Measurements from ENCODE around the gene TNFSF15.

Gene TNFSF15

DNA sequence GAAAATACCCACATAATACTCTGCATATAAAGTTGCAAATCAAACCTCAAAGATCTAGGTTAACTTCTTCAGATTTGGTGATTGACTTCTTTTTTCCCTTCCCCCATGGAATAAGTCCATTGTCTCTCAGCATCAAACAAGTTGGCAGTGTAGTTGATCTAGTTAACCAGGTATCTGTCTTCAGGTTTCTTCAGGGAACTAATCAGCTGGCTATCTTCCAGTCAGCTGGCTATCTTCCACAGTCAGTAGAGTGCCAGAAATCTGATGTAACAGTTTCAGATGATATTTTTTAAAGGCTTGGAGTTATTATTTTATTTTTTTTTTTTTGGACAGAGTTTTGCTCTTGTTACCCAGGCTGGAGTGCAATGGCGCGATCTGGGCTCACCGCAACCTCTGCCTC is 16.8 kb downstream of the TNFSF15 start:
- no peak for DNase-seq (ENCODE audit: low read depth in 1 of 2, low spot score in 1 of 2)

DNA sequence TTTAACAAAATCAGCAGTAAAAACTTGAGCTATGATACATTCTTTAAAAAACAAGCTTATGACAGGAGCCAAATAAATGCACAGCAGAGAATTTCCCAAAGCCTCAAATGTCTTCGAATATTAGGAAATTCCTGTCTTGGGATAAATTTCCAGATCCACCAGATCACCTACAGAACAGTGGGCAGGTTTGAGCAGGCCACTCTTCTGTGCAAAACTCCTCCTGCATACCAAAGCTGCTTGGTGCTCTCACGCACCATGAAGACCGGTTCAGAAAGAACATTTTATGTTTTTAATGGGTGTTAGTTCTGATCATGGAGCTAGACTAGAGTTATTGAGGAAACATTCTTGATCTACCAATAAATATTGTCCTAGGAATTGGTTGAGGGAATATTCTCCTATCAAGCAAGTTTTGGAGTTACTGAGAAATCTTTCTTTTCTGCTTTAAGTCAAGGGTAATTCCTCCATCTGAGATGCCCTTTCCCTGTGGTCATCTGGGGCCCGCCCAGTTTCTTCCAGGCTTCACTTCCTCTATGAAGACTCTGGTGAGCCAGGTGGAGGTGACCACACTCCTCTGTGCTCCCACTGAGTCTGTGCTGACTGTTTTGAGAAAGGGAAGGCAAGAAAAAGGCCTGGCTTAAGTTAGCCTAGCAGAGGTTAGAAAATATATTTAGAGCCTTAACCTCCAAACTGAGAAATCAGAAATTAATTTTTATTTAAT is 17.9 kb downstream of the TNFSF15 start:
- no peak for DNase-seq (ENCODE audit: low read depth in 1 of 2, low spot score in 1 of 2)

- no peak for DNase-seq (ENCODE audit: low read depth in 1 of 2, low spot score in 1 of 2)
Observed at GRCh38 chr9:114787214-114787613, 18.6 kb downstream of the TNFSF15 start.

GRCh38 chr9:114785866-114786650 is 19.8 kb downstream of the TNFSF15 start:
- DNase-seq (ENCODE audit: low read depth in 1 of 2, low spot score in 1 of 2): no peak

GRCh38 chr9:114784721-114785279 is 21.0 kb downstream of the TNFSF15 start:
- no peak for DNase-seq (ENCODE audit: low read depth in 1 of 2, low spot score in 1 of 2)

DNA sequence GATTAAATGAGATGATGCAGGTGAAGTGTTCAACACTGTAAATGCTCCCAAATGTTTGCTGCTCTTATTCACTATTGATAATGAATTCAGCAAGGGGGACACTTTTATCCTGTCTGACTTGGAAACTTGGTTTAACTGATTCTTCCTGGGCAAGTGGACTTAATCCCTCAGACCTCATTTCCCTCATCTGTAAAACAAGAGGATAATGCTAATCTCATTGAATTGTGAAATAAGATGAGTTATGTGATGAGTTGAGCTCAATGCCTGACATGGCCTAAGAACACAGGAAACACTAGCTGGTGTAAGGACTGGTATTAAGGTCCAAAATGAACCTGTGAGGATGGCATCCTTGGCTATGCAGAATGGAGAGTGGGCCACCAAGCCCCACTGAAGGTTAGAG is 23.3 kb downstream of the TNFSF15 start:
- no peak for DNase-seq (ENCODE audit: low read depth in 1 of 2, low spot score in 1 of 2)

DNA sequence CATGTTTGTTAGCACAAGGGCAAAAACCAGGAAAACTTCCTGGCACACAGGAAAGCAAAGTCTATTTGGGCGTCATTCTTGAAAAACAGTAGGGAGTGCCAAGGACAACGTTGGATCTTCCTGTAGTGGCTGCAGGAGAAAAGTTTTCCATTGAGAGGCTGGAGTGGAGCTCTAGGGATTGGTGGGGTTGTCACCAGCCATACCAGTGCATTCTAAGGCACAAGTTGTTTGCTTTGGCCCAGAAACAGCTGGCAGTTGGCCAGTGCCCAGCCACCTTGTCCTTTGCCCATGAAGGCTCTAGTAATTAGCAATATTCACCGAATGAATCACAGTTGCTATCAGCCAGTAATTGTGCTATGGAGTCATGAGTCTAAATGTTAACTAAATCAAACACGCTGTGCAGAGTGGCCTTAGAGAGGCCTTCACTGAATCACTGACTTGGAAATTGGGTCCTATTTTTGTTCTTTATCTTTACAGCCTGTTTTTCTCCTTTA is 26.4 kb downstream of the TNFSF15 start:
- DNase-seq (ENCODE audit: low read depth in 1 of 2, low spot score in 1 of 2): no peak

- no peak for DNase-seq (ENCODE audit: low read depth in 1 of 2, low spot score in 1 of 2)
Observed at GRCh38 chr9:114777821-114778609, 27.8 kb downstream of the TNFSF15 start.

- DNase-seq (ENCODE audit: low read depth in 1 of 2, low spot score in 1 of 2): no peak
Observed at GRCh38 chr9:114776683-114777399, 29.0 kb downstream of the TNFSF15 start.

- no peak for DNase-seq (ENCODE audit: low read depth in 1 of 2, low spot score in 1 of 2)
Observed at GRCh38 chr9:114775981-114776380, 29.9 kb downstream of the TNFSF15 start.

DNA sequence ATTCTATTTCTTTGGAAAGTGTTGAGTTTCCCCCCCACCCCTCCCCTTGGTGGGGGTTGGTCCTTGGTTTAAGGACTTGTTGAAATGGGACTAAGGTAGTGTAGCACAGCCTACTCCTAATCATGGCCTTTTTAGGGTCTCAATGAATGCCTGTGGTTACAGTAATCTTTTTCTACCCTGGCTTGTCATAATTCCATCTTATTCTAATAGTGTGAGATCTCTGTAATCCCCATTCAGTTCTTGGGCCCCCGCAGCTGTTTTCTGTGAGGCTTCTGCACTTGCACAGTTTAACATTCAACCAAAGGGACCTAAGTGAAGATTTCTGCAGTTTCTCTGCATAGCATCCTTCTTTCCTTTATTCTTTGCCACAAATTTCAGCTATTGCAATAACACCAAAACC is 30.7 kb downstream of the TNFSF15 start:
- DNase-seq (ENCODE audit: low read depth in 1 of 2, low spot score in 1 of 2): no peak

GRCh38 chr9:114774524-114774923 is 31.3 kb downstream of the TNFSF15 start:
- no peak for DNase-seq (ENCODE audit: low read depth in 1 of 2, low spot score in 1 of 2)

DNA sequence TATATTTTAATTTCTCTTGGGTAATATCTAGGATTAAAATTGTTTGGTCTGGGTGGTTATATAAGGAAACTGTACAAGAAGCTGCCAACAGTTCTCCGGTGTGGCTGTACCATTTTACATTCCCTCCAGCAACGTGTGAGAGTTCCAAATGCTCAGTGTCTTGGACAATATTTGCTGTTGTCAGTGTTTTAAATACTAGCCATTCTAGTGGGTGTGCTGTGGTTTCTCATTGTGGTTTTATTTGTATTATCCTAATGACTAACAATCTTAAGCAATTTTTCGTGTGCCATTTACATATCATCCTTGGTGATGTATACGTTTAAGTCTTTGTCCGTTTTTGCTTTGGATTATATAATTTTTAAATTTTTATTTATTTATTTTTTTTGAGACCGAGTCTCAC is 34.0 kb downstream of the TNFSF15 start:
- DNase-seq (ENCODE audit: low read depth in 1 of 2, low spot score in 1 of 2): no peak

- DNase-seq (ENCODE audit: low read depth in 1 of 2, low spot score in 1 of 2): no peak
Observed at GRCh38 chr9:114770991-114771390, 34.8 kb downstream of the TNFSF15 start.

DNA sequence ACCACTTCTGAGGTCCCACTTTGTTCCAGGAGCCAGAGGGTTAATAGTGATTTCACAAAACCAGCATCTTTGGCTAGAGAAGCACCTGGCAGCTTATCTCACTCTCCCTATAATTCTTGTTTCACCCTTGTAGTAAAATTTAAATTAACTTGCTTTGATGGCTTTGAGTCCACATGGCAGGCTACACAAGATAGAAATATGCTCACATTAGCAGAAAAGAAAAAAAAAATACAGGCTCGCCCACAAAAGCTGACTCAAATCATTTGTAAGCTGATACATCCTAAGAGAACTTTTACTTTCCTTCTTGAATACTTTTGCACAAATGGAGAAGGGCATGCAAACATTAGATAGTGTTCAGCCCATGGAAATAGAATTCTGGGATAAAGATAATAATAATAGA is 36.2 kb downstream of the TNFSF15 start:
- DNase-seq (ENCODE audit: low read depth in 1 of 2, low spot score in 1 of 2): no peak

DNA sequence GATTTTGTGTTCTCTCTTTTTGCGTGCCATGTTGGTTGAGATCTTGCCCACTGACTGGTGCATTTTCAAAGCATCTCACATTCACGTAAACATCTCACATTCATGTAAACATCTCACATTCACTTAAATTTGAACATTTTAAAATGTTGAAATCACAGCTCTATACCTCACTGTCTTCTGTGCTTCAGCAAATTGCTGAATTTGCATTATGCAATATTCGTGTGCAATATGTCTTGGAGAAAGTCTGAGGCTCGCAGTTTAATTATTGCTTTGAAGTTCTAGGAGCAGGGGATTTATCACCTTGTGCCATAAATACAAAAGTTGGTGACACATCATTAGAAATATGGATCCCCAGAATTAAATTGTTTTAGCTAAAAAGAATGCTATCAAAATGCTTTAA is 42.6 kb downstream of the TNFSF15 start:
- DNase-seq (ENCODE audit: low read depth in 1 of 2, low spot score in 1 of 2): no peak

GRCh38 chr9:114761523-114761922 is 44.3 kb downstream of the TNFSF15 start:
- no peak for DNase-seq (ENCODE audit: low read depth in 1 of 2, low spot score in 1 of 2)

DNA sequence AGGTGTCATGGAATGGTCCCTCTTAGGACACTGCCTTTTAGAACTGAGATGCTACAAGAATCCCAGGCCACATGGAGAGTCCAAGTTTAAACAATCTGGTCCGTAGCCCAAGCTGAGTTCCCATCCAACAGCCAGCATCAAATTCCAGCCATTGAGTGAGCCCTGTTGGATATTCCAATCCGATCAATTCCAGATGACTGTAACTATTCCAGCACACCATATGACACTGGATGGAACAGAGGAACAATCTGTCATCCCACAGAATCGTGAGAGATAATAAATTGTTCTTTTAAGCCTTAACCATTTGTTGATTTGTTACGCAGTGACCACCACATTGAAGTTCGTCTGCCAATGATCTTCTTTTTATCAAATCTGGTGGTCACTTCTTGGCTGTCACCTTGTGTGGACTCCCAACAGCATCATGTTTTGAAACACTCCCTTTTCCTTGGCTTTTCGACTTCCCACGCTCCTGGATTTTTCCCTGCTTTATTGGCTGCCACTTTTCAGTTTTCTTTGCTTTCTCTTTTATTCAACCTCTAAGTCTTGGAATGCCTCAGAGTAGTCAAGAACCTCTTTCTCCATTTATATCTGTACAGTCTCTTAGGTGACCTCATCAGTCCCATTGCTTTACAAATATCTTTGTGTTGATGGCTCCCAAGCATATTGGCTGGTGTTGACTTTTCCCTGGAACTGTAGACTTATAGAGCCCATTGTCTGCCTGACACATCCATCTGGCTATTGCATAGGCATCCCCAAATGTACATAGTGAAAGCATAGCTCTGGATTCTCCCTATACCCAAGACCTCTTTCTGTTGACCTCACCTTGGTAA is 46.1 kb downstream of the TNFSF15 start:
- DNase-seq (ENCODE audit: low read depth in 1 of 2, low spot score in 1 of 2): no peak

DNA sequence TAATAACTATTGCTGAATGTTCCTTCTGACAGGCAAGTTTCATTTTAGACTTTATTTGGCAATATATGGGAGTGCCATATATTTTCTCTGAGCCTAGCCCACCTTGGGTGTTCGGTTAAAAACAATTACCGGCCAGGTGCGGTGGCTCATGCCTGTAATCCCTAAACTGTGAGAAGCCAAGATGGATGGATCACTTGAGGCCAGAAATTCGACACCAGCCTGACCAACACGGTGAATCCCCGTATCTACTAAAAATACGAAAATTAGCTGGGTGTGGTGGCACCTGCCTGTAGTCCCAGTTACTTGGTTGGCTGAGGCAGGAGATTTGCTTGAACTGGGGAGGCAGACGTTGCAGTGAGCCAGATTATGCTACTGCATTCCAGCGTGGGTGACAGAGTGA is 47.9 kb downstream of the TNFSF15 start:
- DNase-seq (ENCODE audit: low read depth in 1 of 2, low spot score in 1 of 2): no peak

DNA sequence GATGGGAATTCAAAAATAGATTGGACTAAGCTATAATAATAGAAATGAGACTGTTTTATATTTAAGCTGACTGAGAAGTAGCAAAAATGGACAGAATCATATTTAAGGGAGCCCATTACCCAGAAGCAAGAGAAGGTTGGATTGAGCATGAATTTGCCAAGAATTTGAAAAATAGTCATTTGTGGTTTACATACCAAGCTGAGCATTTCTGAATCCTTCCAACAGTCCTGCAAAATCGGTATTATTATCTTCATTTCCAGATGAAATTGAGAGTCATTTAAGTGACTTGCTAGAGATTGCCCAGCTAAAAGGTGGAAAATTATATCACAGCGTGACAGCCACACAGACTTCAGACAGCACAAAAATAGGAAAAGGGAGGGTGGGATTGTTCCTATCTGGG is 48.4 kb downstream of the TNFSF15 start:
- DNase-seq (ENCODE audit: low read depth in 1 of 2, low spot score in 1 of 2): no peak

Measured in activated T-helper 1 cell treated with anti-CD3 and anti-CD28 coated beads, Interleukin-2, amount 50 U/mL, for 16 hours (primary cell).